HG03139 (cell line): ENCODE data around the gene ZFPL1.

Source experiments
- ATAC-seq: cut with Tn5 transposase; IDR thresholded peaks from one replicate; pipeline ENCODE4 v1.9.1; 2021; ENCODE audit not compliant: unreplicated experiment

The ZFPL1 gene

DNA sequence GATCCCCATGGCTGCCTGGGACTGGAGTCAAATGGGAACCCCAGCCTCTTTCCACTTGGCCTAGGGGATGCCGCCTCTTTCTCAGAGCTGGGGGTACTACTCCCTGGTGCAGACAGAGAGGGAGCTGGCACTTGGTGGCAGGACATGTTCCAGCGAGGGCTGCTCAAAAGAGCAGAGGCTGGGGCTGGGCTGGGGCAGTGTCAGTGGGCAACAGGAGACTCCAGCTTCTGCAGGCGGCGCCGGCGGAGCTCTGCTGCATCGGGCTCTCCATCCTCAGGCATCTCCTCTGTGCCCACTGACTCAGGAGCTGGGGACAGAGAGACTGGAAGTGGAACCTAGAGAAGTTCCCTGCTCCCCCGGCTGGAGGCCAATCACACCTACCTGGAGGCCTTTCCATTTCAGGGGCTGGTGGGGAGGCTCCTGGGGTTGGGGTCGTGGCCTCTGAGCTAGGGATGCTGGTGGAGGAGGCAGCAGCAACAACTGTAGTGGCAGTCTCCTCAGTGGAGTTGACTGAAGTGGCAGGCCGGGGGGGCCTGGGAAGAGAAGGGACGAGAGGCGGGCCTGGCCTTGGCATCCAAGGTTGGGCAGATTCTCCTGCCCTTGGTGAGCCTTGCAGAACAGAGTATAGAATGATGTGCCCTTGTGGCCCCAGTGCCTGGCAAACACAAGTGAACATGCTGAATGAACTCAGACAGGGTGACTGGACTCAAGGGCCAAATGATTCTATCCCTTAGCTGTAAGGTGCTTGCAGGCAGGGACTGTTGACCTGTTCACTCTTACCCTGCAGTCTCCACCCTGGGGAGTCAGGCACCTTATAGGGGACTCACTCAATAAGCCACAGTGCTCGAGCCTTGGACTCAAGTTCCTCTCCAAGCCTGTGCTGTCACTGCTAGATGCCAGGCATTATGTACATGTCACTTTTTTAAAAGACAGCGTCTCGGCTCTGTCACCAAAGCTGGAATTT is 44.4 kb downstream of the ZFPL1 start:
- ATAC-seq, result no peak

GRCh38 chr11:65129649-65130441 is 45.8 kb downstream of the ZFPL1 start:
- ATAC-seq, result no peak

DNA sequence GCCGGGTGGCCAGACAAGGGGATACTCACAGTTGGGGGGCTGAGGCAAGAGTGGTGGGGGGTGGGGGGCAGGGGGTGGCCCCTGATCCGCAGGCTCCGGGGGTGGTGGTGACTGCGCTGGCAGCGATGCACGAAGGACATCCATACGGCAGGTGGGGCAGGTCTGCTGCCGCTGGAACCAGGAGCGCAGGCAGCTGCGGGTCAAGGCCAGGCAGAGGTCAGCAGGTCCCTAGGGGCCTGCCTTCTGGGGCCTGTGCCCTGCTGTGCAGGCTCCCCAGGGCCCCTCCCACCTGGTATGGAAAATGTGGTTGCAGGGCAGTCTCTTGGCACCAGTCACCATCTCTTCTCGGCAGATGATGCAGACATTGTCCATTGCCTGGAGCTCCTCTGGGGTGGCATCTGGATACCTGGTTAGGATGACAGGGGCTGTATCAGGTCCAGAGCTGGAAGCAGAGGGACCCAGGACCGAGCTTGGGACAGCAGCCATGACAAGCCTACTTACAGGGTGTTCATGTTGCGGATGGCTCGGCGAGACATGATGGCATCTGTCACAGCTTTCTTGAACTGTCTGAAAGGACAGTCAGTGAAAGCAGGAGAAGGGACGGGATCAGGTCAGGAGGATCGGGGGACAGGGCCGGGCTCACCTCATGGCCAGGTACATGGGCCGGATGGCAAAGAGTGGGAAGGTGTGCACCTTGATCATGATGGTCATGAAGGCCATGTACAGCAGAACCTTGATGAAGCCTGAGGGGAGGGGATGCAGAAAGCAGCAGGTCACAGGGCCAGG is 46.8 kb downstream of the ZFPL1 start:
- ATAC-seq, result no peak

GRCh38 chr11:65131417-65131776 is 47.4 kb downstream of the ZFPL1 start:
- ATAC-seq, result no peak

DNA sequence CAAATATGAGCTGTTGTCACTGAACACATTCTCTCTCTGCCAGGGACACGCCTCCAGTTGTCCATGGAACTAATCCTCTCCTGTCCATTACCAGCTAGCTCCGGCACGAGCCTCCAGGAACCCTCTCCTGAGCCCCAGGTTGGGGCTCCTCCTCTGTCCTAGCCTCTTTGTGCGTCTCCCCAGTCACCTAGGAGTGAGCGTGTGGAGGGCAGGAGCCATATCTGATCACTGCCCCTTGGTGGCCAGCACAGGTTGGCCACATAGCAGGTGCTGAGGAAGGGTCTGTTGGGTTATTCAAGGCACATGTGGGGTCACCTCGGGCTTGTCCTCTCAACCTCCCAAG is 47.8 kb downstream of the ZFPL1 start:
- ATAC-seq, result no peak

GRCh38 chr11:65132238-65132987 is 48.4 kb downstream of the ZFPL1 start:
- peak; percentile 37 for ATAC-seq

DNA sequence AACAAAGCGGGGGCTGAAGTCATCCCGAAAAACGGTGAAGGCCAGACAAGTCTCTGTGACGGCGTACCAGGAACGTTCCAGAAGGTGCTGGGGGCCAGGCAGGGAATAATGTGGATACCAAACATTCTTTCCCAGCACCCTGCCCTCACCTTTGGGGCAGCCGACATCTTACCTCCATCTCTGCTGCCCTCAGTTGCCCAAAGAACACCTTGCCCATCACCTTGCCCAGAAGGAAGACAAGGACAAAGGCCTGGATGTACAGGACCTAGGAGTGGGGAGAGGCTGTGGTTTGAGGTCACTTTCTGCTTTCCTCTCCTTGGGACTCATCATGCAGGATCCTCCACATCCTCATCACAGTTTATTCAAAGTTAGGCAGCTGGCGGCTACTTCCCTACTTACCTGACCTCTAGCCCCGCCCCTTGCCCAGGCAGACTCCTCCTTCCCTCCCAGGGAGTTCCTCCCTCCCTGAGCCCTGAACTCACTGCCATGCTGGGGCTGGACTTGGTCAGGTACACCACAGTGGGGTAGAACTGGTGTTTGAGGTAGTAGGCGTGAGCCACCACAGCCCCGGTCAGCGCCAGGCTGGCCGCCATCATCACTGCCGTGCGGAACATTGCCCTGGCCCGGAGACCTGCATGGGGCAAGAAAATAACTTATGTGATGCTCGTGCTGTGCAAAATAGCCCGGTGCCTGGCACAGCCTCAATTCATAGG is 49.1 kb downstream of the ZFPL1 start:
- no peak for ATAC-seq

- ATAC-seq, result no peak
Observed at GRCh38 chr11:65133724-65134123, 49.7 kb downstream of the ZFPL1 start.

DNA sequence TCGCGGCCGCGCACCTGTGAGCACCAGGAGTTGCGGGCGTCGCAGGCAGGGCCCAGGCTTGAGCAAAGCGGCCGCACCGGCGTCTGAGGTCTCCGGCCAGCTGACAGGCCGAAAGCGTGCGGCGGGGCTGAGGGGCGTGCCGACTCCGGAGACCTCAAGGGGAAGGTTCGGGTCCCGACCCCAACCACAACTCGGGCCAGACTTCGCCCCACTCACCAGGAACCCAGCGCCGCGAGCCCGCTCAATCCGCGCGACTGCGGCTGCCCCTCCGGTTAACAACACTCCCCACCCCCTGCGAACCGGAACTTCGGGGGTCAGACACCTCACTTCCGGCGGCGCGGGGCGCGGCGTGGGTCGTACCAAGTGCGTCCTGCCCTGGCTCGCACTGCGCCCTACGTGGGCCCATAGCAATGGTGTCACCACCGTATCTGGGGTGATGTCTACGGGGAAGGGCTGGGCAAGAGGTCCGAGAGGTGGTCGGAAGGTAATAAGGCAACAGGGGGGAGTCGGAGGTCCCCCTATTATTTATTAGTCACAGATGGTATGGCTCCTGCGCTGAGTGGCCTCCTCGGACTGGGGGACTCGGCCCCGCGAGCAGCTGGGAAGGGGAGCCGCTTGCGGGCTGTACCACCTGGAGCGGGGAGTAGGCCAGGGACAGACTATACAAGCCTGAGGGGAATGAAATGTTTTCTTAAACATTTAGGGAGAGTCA is 50.4 kb downstream of the ZFPL1 start, which contains the start of gene SYVN1:
TSS of gene SYVN1 (minus strand) at position 280 of the 712 bp plus-strand sequence. CDS start 918 bp downstream, outside the sequence.
- peak; percentile 37 for ATAC-seq

DNA sequence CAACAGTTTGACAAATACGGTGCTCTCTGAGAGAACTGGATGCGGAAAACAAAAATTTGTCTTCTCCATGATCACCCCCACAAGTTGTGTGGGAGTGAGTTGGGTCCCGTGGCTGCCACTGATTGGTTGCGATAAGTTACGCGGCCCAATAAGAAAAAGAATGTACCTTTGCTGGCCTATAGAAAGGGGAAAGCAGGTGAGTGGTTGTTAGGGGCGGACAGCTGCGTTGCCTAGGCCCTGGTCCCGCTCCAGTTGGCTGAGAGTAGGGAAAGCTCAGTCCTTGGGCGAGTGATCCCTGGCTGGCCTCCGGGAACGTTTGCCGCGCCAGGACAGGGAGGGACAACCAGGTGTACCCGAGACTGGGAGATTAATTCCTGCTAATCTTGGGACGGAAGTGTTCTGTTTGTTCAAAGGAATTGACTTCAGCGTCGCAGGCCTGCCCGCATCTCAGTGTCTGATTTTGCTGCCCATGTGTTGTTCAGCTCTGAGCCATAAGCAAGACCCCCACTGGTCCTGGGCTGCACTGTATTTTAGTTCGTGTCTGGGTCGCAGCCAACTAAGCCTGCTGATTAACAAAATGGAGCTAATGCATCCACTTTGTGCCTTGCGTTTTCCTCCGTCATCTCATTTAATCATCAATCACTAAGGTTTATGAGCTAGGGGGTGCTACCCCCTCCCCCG is 51.1 kb downstream of the ZFPL1 start:
- ATAC-seq, result peak; percentile 55

- no peak for ATAC-seq
Observed at GRCh38 chr11:65135633-65136145, 51.7 kb downstream of the ZFPL1 start.

DNA sequence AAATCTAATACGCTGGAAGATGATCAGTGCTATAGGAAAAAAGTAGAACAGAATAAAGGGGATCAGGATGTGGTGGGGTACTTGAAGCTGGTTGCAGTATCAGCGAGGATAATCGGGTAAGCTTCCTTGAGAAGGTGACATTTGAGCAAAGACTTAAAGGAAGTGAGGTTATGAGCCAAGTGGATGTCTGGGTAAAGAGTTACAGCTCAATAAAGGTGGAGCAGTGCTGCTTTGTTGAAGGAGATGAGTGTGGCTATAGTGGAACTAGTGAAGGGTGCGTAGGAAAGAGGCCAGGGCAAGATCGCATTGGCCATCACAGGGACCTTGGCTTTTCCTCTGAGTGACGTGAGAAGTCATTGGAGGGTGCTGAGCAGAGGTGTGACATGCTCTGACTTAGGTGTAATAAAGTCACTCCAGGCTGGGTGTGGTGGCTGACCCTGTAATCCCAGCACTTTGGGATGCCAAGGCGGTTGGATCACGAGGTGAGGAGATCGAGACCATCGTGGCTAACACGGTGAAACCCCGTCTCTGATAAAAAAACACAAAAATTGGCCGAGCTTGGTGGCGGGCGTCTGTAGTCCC is 52.6 kb downstream of the ZFPL1 start:
- ATAC-seq, result no peak
